B cell (primary cell): ENCODE data around the gene CABCOCO1.

ENCODE experiments used
- CTCF ChIP-seq: fragments of 200-600 bp; IDR thresholded peaks from one replicate; pipeline ENCODE4 v1.8.0; 2022; ENCODE audit warnings: antibody characterized with exemption, mild to moderate bottlenecking
- EZH2 ChIP-seq: IDR thresholded peaks from 2 replicates; pipeline ENCODE4 v1.6.1; 2012; ENCODE audit warnings: borderline replicate concordance, low read depth, mild to moderate bottlenecking, moderate library complexity, low read length; ENCODE audit not compliant: insufficient read depth, poor library complexity, severe bottlenecking

- TF ChIP-seq CTCF (no peak), EZH2 (no peak)
Observed at GRCh38 chr10:61761825-61762217, 99.1 kb downstream of the CABCOCO1 start.
